Endodermal cell (in vitro differentiated cells): Measurements from ENCODE around the gene NREP. TPM values are rescaled to one million over a fixed set of nuclear protein-coding genes. Genes with fewer than 3 reads are reported as not detected.

Experiments
- DNase-seq: peaks from one replicate; pipeline ENCODE4 v3.0.0-alpha.2; 2017
- H3K27ac ChIP-seq: 2 replicates; pipeline ENCODE4 v1.5.1; 2013; ENCODE audit warnings: mild to moderate bottlenecking, low read depth, low read length, moderate library complexity
- H3K27me3 ChIP-seq: 2 replicates; pipeline ENCODE4 v1.6.1; 2013; ENCODE audit warnings: mild to moderate bottlenecking, low read length, moderate library complexity; ENCODE audit not compliant: insufficient read depth, control insufficient read depth, poor library complexity, severe bottlenecking
- H3K36me3 ChIP-seq: 2 replicates; pipeline ENCODE4 v1.7.0; 2013; ENCODE audit warnings: mild to moderate bottlenecking, low read length, moderate library complexity; ENCODE audit not compliant: control insufficient read depth, insufficient read depth
- H3K4me1 ChIP-seq: one replicate; pipeline ENCODE4 v1.7.0; 2013; ENCODE audit warnings: low read length; ENCODE audit not compliant: control insufficient read depth, insufficient read depth
- H3K4me3 ChIP-seq: 2 replicates; pipeline ENCODE4 v1.5.1; 2013; ENCODE audit warnings: mild to moderate bottlenecking, low read length, moderate library complexity
- H3K9ac ChIP-seq: 2 replicates; pipeline ENCODE4 v1.6.1; 2013; ENCODE audit warnings: mild to moderate bottlenecking, low read length, moderate library complexity; ENCODE audit not compliant: poor library complexity, severe bottlenecking; ENCODE audit errors: extremely low read depth
- H3K9me3 ChIP-seq: 2 replicates; pipeline ENCODE4 v1.6.1; 2013; ENCODE audit warnings: mild to moderate bottlenecking, low read length, moderate library complexity; ENCODE audit not compliant: control insufficient read depth
- H3K27ac Mint-ChIP-seq: 2 replicates; pipeline ENCODE4 v1.8.0; 2020; ENCODE audit warnings: mixed read lengths
- H3K27me3 Mint-ChIP-seq: 2 replicates; pipeline ENCODE4 v1.8.0; 2021; ENCODE audit warnings: mild to moderate bottlenecking, mixed read lengths; ENCODE audit not compliant: insufficient read depth
- H3K36me3 Mint-ChIP-seq: 2 replicates; pipeline ENCODE4 v1.8.0; 2020; ENCODE audit warnings: low read depth, mixed read lengths
- H3K4me1 Mint-ChIP-seq: 2 replicates; pipeline ENCODE4 v1.8.0; 2020; ENCODE audit warnings: mixed read lengths
- H3K4me3 Mint-ChIP-seq: 2 replicates; pipeline ENCODE4 v1.8.0; 2020; ENCODE audit warnings: mild to moderate bottlenecking, moderate library complexity, mixed read lengths
- H3K9me3 Mint-ChIP-seq: 2 replicates; pipeline ENCODE4 v1.8.0; 2020; ENCODE audit warnings: mild to moderate bottlenecking, mixed read lengths
- WGBS, 2 experiments: methylation state at CpG; one replicate each; pipeline versions ENCODE4 v1.1.5 to v1.1.7; 2013; ENCODE audit warnings: missing lambda C conversion rate in 2 of 2, mixed read lengths in 1 of 2; ENCODE audit not compliant: insufficient coverage in 1 of 2, insufficient read length in 1 of 2; 5-methylcytosine and 5-hydroxymethylcytosine counted together
- total RNA-seq, 2 donors: library from RNA; stranded (reverse); fragmentation: NEBNext Ultra II Directional in 1 of 2; extraction: Animal tissue kit (Norgen Biotek cat#: 25700) in 1 of 2; gene quantifications; 2 replicates in 1 of 2; 3 replicates in 1 of 2; pipeline ENCODE4 v1.2.1, GENCODE V29; 2021
- TF ChIP-seq, protein P1 (sequence below): fragments of 200-600 bp; sonication (generic); conservative IDR thresholded peaks from 2 replicates; pipeline ENCODE4 v1.5.0; 2021; ENCODE audit warnings: antibody characterized with exemption, mild to moderate bottlenecking

The NREP gene
- total RNA-seq, 2 donors from 2014 or later: 212 to 238 TPM

DNA sequence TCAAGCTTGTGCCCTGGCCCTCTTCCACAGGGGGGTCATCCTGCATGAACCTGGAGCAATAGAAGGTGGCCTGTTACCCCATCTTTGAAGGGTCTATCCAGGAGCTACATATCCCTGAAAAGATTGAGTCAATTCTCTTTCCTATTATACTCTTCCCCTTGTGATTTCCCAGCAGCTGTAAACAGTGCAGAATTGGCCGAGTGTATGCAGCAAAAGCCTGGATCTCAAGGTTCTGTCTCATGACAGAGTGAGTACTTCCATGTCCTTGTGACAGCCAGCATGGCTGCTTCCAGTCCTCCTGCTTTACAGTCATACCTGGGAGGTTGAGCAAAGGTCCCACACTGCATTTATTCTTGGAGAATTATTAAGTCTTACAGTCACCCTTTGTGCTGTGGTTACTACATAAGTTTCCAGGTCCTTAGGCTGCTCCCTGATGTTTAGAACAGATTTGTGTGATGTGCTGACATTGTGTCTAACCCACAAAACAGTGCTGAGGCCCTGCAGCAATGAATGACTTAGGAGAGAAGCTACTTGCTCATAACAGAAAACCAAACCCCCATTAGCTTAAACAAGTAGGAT, 67.5 kb downstream of the NREP start:
- Histone ChIP-seq H3K27me3 (no peaks in the 10 kb centered on the region), H3K4me3 (no peak overlapping the region), H3K27ac (no peak overlapping the region), H3K36me3 (no peaks in the 10 kb centered on the region), H3K4me1 (no peaks in the 10 kb centered on the region), H3K9me3 (peaks cover 6% of the 10 kb centered on the region), H3K9ac (no peak overlapping the region)
- no peak overlapping the region for H3K27ac Mint-ChIP-seq
- TF ChIP-seq, protein P1, sequence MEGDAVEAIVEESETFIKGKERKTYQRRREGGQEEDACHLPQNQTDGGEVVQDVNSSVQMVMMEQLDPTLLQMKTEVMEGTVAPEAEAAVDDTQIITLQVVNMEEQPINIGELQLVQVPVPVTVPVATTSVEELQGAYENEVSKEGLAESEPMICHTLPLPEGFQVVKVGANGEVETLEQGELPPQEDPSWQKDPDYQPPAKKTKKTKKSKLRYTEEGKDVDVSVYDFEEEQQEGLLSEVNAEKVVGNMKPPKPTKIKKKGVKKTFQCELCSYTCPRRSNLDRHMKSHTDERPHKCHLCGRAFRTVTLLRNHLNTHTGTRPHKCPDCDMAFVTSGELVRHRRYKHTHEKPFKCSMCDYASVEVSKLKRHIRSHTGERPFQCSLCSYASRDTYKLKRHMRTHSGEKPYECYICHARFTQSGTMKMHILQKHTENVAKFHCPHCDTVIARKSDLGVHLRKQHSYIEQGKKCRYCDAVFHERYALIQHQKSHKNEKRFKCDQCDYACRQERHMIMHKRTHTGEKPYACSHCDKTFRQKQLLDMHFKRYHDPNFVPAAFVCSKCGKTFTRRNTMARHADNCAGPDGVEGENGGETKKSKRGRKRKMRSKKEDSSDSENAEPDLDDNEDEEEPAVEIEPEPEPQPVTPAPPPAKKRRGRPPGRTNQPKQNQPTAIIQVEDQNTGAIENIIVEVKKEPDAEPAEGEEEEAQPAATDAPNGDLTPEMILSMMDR: no peak
- 83 to 95% methylated on average over 1 of the region's 1 CpG for WGBS, 2 experiments
- no peak for DNase-seq
- no peak overlapping the region for H3K4me3 Mint-ChIP-seq
- H3K27me3 Mint-ChIP-seq: no peaks in the 10 kb centered on the region
- no peaks in the 10 kb centered on the region for H3K9me3 Mint-ChIP-seq
- H3K4me1 Mint-ChIP-seq: peaks cover 7% of the 10 kb centered on the region
- H3K36me3 Mint-ChIP-seq: no peaks in the 10 kb centered on the region

DNA sequence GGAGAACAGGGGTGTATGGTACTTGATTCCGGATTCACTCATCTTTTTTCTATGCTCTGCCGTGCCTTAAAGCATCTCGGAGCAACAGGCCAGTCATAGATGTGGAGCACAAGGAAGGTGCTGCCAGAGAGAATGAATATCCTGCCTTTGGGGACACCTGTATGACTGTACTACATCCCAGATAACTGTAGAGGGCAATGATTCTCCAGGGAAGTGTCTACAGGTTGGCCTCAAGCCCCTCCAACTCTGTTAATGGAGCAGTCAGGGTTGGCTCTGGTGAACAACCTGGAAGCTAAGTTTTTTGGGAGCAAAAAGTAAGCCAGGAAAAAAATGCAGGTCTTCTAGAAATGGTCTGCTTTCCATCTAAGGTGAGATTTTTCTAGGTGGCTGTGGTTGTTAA, 71.0 kb downstream of the NREP start:
- H3K4me3 Mint-ChIP-seq: no peak overlapping the region
- Histone ChIP-seq H3K27ac (no peak overlapping the region), H3K27me3 (no peaks in the 10 kb centered on the region), H3K36me3 (no peaks in the 10 kb centered on the region), H3K4me1 (no peaks in the 10 kb centered on the region), H3K4me3 (no peak overlapping the region), H3K9me3 (peaks cover 6% of the 10 kb centered on the region), H3K9ac (no peak overlapping the region)
- TF ChIP-seq, protein P1: peak; percentile 76
- H3K27me3 Mint-ChIP-seq: no peaks in the 10 kb centered on the region
- H3K27ac Mint-ChIP-seq: no peak overlapping the region
- WGBS, 2 experiments: 95 to 100% methylated on average over 2 to 3 of the region's 3 CpGs
- H3K36me3 Mint-ChIP-seq: no peaks in the 10 kb centered on the region
- H3K9me3 Mint-ChIP-seq: no peaks in the 10 kb centered on the region
- peaks cover 4% of the 10 kb centered on the region for H3K4me1 Mint-ChIP-seq
- DNase-seq: peak; percentile 54

DNA sequence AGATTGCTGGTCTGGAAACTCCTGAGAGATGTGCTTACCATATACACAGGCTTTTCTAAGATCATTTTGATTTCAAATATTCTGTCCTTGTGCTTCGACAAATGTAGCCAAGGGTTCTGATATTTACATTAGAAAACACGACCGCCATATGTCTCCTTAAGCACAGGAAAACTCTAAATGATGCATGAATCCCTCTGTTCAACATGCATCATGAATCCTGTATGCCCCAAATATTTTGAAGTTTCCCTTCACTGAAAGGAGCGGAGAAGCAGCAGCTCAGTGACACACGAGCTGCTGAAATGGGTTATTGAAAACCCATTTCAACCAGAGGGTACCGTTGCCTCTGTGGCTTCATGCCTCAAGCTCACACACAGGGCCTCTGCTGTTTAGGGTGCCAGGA, 74.4 kb downstream of the NREP start:
- 93 to 94% methylated on average over 6 of the region's 6 CpGs for WGBS, 2 experiments
- no peaks in the 10 kb centered on the region for H3K27me3 ChIP-seq
- Mint-ChIP-seq H3K4me3 (no peak overlapping the region), H3K36me3 (no peaks in the 10 kb centered on the region), H3K4me1 (peaks cover 4% of the 10 kb centered on the region), H3K9me3 (no peaks in the 10 kb centered on the region), H3K27me3 (no peaks in the 10 kb centered on the region), H3K27ac (no peak overlapping the region)
- no peaks in the 10 kb centered on the region for H3K4me1 ChIP-seq
- H3K27ac ChIP-seq: no peak overlapping the region
- H3K4me3 ChIP-seq: no peak overlapping the region
- no peak for DNase-seq
- H3K9ac ChIP-seq: no peak overlapping the region
- TF ChIP-seq, protein P1: no peak
- no peaks in the 10 kb centered on the region for H3K36me3 ChIP-seq
- peaks cover 6% of the 10 kb centered on the region for H3K9me3 ChIP-seq
